Activated CD8-positive, alpha-beta T cell treated with anti-CD3 and anti-CD28 coated beads for 36 hours (primary cell): Measurements from ENCODE around the gene SPSB1. TPM values are rescaled to one million over a fixed set of nuclear protein-coding genes. Genes with fewer than 3 reads are reported as not detected.

Experiments
- ATAC-seq: fragments of 200-7000 bp; cut with Tn5 transposase; one replicate; pipeline ENCODE4 v1.10.0; 2021; ENCODE audit warnings: mild to moderate bottlenecking, moderate library complexity
- CTCF ChIA-PET: fragments of 350-600 bp; sonication (Branson Sonifier 250); formaldehyde crosslinking; loops from one replicate; lab custom pipeline; 2021; ENCODE audit warnings: antibody characterized with exemption; lab: Charles Lee
- POLR2A ChIA-PET: fragments of 350-600 bp; sonication (Branson Sonifier 250); formaldehyde crosslinking; loops from one replicate; lab custom pipeline; 2021; ENCODE audit warnings: antibody characterized with exemption; lab: Charles Lee
- DNase-seq: peaks from one replicate; pipeline ENCODE4 v3.0.0-alpha.2; 2020
- H3K27ac Mint-ChIP-seq: one replicate; pipeline ENCODE4 v1.8.0; 2021; ENCODE audit warnings: mild to moderate bottlenecking, mixed read lengths
- H3K27me3 Mint-ChIP-seq: one replicate; pipeline ENCODE4 v1.8.0; 2021; ENCODE audit warnings: mixed read lengths
- H3K36me3 Mint-ChIP-seq: one replicate; pipeline ENCODE4 v1.8.0; 2021; ENCODE audit warnings: low read depth, mixed read lengths
- H3K4me1 Mint-ChIP-seq: one replicate; pipeline ENCODE4 v1.8.0; 2021; ENCODE audit warnings: low read depth, mixed read lengths
- H3K4me3 Mint-ChIP-seq: one replicate; pipeline ENCODE4 v1.8.0; 2021; ENCODE audit warnings: mild to moderate bottlenecking, moderate library complexity, mixed read lengths
- H3K9me3 Mint-ChIP-seq: one replicate; pipeline ENCODE4 v1.8.0; 2021; ENCODE audit warnings: mixed read lengths
- intact Hi-C: fragments of 100-400 bp; cut with micrococcal nuclease; formaldehyde crosslinking; loops from one replicate; pipeline ENCODE4 v1.10.0; 2022
- total RNA-seq, 2 experiments: library from RNA; stranded (reverse); gene quantifications; one replicate each; pipeline ENCODE4 v1.2.3, GENCODE V29; 2021
- TF ChIP-seq, protein P1 (sequence below): fragments of 200-600 bp; IDR thresholded peaks from one replicate; pipeline ENCODE4 v1.8.0; 2022; ENCODE audit warnings: antibody characterized with exemption, mild to moderate bottlenecking

Gene SPSB1
- total RNA-seq, 2 experiments from 2014 or later: 1.1 to 1.5 TPM

DNA sequence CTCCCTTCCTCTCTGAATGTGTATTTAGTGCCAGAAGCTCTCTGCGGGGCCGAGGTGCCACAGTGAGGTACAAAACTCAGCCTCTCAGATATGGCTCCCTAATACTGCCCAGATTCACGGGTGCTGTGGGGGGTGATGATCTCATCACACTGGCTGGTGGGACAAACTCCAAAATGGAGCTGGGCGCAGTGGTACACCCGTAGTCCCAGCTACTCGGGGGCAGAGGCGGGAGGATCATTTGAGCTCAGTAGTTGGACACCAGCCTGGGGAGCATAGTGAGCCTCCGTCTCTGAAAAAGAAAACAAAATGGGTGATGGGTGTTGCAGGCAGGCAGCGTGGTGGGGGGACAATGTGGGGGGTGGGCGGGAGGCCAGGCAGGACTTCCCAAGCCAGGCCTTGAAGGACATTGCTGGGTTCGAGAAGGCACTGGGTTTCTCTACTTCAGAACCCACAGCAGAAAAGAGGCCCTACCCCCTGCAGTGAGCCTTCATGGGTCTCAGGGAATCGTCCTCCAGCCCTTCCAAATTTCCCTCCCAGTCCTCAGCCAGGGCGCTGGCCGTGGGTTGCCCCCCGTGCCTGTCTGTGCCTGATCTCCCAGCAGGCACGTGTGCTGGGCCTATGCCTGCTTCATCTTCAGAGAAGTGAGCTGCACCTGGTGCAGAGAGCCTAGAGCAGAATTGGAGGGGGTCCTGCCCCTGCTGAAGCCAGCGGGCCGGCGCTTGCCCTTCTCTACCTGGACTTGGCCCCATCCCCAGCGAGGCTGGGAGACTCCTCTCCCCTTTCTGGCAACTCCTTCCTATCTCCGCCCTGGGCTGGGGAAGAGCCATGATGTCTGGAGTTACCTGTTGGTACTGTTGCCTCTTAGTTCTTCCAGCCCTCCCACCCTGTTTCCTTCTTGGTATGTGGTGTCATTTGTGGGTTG, 44.1 kb upstream of the SPSB1 start:
- DNase-seq: no peak
- Mint-ChIP-seq H3K27me3 (no peaks in the 10 kb centered on the region), H3K9me3 (no peaks in the 10 kb centered on the region), H3K4me3 (no peak overlapping the region), H3K4me1 (peaks cover 10% of the 10 kb centered on the region), H3K27ac (no peak overlapping the region), H3K36me3 (peaks cover 3% of the 10 kb centered on the region)
- intact Hi-C loops: no loop called here
- TF ChIP-seq, protein P1, sequence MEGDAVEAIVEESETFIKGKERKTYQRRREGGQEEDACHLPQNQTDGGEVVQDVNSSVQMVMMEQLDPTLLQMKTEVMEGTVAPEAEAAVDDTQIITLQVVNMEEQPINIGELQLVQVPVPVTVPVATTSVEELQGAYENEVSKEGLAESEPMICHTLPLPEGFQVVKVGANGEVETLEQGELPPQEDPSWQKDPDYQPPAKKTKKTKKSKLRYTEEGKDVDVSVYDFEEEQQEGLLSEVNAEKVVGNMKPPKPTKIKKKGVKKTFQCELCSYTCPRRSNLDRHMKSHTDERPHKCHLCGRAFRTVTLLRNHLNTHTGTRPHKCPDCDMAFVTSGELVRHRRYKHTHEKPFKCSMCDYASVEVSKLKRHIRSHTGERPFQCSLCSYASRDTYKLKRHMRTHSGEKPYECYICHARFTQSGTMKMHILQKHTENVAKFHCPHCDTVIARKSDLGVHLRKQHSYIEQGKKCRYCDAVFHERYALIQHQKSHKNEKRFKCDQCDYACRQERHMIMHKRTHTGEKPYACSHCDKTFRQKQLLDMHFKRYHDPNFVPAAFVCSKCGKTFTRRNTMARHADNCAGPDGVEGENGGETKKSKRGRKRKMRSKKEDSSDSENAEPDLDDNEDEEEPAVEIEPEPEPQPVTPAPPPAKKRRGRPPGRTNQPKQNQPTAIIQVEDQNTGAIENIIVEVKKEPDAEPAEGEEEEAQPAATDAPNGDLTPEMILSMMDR: no peak
- ChIA-PET POLR2A (interaction anchor here (0.5 to 1.6 kb wide), 2 partner anchors 9 to 221 kb away, joined by 4 to 6 read pairs; no protein-coding TSS in a partner anchor), CTCF (interaction anchor here (0.6 to 2.1 kb wide), 5 partner anchors 9 to 183 kb away, joined by 3 to 14 read pairs (median 5); no protein-coding TSS in a partner anchor)
- ATAC-seq: no peak

DNA sequence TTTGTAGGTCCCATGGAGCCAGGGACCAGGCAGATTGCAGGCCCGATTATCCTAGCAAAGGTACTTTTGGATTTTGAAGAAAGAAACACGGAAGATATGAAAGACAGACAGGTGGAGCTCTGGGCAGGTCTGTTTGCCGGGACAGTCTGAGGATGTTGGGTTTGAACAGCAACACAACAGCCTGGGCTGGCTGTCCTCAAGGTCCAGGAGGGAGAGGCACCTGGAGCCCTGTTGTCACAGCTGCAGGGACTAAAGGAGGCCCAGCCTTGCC, 43.5 kb upstream of the SPSB1 start:
- peaks cover 3% of the 10 kb centered on the region for H3K36me3 Mint-ChIP-seq
- POLR2A ChIA-PET: interaction anchor here (0.5 to 1.6 kb wide), 2 partner anchors 9 to 220 kb away, joined by 4 to 6 read pairs; no protein-coding TSS in a partner anchor
- peaks cover 9% of the 10 kb centered on the region for H3K4me1 Mint-ChIP-seq
- intact Hi-C loops: no loop called here
- TF ChIP-seq, protein P1: no peak
- CTCF ChIA-PET: interaction anchor here (0.7 to 2.1 kb wide), 10 partner anchors 9 to 221 kb away, joined by 3 to 14 read pairs (median 4); no protein-coding TSS in a partner anchor
- no peak for DNase-seq
- H3K27me3 Mint-ChIP-seq: no peaks in the 10 kb centered on the region
- no peak overlapping the region for H3K4me3 Mint-ChIP-seq
- no peak for ATAC-seq
- H3K27ac Mint-ChIP-seq: no peak overlapping the region
- H3K9me3 Mint-ChIP-seq: no peaks in the 10 kb centered on the region

DNA sequence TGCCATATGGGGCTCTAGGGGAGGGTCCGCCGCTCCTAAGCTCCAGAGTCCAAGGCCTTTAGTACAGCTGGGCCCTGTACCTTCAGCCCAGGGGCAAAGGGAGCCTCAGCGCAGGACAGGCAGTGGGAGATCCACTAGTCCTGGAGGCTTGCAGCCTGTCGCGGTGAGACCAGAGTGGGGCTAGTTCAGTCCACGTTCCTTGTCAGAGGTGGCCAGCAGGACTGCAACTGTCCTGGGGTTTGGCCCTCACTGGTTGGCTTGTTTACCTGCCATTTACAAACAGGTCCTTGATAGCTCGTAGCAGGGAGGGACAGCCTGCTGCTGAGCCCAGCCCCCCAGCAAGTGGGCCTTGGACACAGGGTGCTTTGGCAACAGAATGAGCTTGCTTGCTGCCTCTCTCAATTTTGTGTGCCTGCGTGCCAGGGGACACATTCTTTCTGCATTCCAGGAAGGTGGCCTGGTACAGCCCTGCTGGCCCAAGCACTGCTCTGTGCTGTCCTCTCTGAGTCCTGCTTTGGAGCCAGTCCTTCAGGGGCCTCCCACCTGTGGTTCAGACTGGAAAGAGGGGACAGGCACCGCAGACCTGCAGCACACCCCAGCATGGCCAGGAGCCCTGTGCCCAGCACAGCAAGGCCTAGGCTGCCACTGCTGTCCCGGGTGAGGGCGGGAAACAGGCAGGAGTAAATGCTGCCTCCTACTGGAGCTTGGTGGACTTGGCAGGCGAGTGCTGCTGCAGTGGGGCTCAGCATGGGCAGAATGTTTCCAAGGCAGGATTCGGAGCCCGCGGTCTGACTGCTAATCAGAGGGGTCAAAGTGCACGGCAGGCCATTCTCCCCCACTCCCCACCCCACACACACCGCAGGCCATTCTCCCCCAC, 42.9 kb upstream of the SPSB1 start:
- H3K27me3 Mint-ChIP-seq: no peaks in the 10 kb centered on the region
- H3K27ac Mint-ChIP-seq: no peak overlapping the region
- peaks cover 3% of the 10 kb centered on the region for H3K36me3 Mint-ChIP-seq
- peak; percentile 85 for ATAC-seq
- ChIA-PET CTCF (interaction anchor here (0.6 to 2.1 kb wide), 14 partner anchors 10 to 238 kb away, joined by 3 to 14 read pairs (median 4); partner anchors contain the start of gene H6PD), POLR2A (interaction anchor here (1.6 kb wide), 1 partner anchor 10 kb away, joined by 6 read pairs; no protein-coding TSS in a partner anchor)
- TF ChIP-seq, protein P1: peak; percentile 56
- peaks cover 3% of the 10 kb centered on the region for H3K4me1 Mint-ChIP-seq
- no peak overlapping the region for H3K4me3 Mint-ChIP-seq
- intact Hi-C loops: no loop called here
- H3K9me3 Mint-ChIP-seq: no peaks in the 10 kb centered on the region
- peak; percentile 60 for DNase-seq

DNA sequence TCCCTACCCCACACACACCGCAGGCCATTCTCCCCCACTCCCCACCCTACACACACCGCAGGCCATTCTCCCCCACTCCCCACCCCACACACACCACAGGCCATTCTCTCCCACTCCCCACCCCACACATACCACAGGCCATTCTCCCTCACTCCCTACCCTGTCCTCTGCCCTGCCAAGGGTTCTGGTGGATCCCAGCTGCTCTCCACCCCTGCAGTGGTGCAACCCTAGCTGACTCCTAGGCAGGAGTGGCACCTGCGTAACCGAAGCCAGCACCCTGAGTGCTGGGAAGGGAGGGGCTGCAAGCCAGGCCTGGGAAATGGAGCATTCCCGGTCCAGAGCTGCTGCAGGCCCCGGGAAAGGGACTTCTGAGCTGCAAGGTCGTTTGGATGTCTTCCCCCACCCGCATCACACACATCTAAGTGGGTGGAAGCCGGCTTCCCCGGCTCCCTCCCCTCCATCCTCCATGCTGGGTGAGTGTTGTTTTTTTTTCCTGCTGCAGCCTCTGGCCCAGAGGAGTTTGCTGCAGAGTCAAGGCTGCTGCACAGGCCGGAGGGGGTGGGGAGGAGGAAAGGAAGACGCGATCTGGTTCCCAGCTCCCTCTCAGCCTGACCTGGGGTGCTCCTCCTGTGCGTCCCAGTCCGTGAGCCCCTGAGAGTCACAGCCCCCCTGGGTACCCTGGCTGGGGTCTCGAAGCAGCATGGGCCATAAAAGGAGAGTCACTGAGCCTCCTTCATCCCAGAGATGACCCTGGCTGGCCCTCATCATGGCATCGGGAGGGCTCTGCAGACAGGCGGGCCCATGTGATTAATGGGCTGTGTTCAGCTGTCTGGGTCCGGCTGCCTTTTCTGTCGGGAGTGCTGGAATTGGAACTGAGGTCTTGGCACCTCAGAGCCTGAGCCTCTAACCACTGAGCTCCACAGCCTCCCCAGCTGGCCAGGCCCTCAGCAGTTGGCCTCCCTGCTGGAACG, 42.0 kb upstream of the SPSB1 start:
- TF ChIP-seq, protein P1: no peak
- ATAC-seq: no peak
- intact Hi-C loops: no loop called here
- no peaks in the 10 kb centered on the region for H3K27me3 Mint-ChIP-seq
- no peak overlapping the region for H3K27ac Mint-ChIP-seq
- H3K36me3 Mint-ChIP-seq: peaks cover 3% of the 10 kb centered on the region
- H3K4me3 Mint-ChIP-seq: no peak overlapping the region
- ChIA-PET POLR2A (interaction anchor here (1.6 kb wide), 1 partner anchor 11 kb away, joined by 6 read pairs; no protein-coding TSS in a partner anchor), CTCF (interaction anchor here (0.6 to 2.1 kb wide), 12 partner anchors 11 to 237 kb away, joined by 3 to 14 read pairs (median 4); partner anchors contain the start of gene H6PD)
- H3K4me1 Mint-ChIP-seq: no peaks in the 10 kb centered on the region
- H3K9me3 Mint-ChIP-seq: no peaks in the 10 kb centered on the region
- no peak for DNase-seq
